ENCODE data around the gene TENM3.

DNA sequence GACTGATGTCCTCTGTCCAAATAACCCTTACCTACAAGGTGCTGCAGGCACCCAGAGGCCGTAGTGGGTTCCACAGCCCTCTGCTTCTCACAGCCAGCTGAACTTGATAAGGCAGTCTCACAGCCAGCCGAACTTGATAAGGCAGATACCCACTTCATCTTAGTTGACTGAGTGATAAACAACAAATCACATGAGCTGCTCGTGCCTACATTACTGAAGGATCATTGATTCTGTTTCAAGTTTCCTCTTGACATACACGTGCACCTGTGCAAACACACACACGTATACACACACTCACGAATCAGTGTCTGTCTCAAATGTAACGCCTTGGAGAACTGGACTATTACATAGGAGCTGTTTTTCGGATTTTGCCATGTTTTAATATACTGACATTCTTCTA lies 397.7 kb downstream of the TENM3 start:
- TF ChIP-seq, protein P1, sequence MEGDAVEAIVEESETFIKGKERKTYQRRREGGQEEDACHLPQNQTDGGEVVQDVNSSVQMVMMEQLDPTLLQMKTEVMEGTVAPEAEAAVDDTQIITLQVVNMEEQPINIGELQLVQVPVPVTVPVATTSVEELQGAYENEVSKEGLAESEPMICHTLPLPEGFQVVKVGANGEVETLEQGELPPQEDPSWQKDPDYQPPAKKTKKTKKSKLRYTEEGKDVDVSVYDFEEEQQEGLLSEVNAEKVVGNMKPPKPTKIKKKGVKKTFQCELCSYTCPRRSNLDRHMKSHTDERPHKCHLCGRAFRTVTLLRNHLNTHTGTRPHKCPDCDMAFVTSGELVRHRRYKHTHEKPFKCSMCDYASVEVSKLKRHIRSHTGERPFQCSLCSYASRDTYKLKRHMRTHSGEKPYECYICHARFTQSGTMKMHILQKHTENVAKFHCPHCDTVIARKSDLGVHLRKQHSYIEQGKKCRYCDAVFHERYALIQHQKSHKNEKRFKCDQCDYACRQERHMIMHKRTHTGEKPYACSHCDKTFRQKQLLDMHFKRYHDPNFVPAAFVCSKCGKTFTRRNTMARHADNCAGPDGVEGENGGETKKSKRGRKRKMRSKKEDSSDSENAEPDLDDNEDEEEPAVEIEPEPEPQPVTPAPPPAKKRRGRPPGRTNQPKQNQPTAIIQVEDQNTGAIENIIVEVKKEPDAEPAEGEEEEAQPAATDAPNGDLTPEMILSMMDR (IDR thresholded peaks at IDR 0.05; ENCODE audit: low read length): no peak
- no peak for TF ChIP-seq EZH2 (IDR thresholded peaks at IDR 0.05; ENCODE audit: borderline replicate concordance, low read length)
